ENCODE measurements around the gene VIP. TPM values are rescaled to one million over a fixed set of nuclear protein-coding genes. Genes with fewer than 3 reads are reported as not detected.

Gene VIP
- total and polyA plus RNA-seq, 8 donors: 0.87 to 30.9 (median 13.4) TPM; not detected in 1

- intact Hi-C loops (cut with DNase I; ENCODE audit: low total_unique reads): no loop called here
- H3K36me3 ChIP-seq: no peaks in the 10 kb centered on the region
- H3K4me1 ChIP-seq: no peaks in the 10 kb centered on the region
- no peaks in the 10 kb centered on the region for H3K9me3 ChIP-seq
- no peaks in the 10 kb centered on the region for H3K27me3 ChIP-seq
- no peak for DNase-seq
- H3K27ac ChIP-seq: no peak overlapping the region
- TF ChIP-seq EP300 (IDR thresholded peaks at IDR 0.05): no peak
- no peak overlapping the region for H3K4me3 ChIP-seq
Measured at GRCh38 chr6:152794696-152795095, 44.1 kb downstream of the VIP start.

GRCh38 chr6:152804150-152804549, 53.6 kb downstream of the VIP start:
- TF ChIP-seq CTCF (IDR thresholded peaks at IDR 0.05): no peak
- no peak for TF ChIP-seq EP300 (IDR thresholded peaks at IDR 0.05)
- TF ChIP-seq POLR2AphosphoS5 (IDR thresholded peaks at IDR 0.05): no peak
- TF ChIP-seq POLR2A (IDR thresholded peaks at IDR 0.05): no peak

More at GRCh38 chr6:152804150-152804549, 53.6 kb downstream of the VIP start:
- no peak for DNase-seq
- H3K4me1 ChIP-seq: no peaks in the 10 kb centered on the region
- H3K27ac ChIP-seq: no peak overlapping the region
- H3K4me3 ChIP-seq: no peak overlapping the region
- peaks cover 0 to 7% (median 3%) of the 10 kb centered on the region in 4 donors for H3K9me3 ChIP-seq
- H3K36me3 ChIP-seq: no peaks in the 10 kb centered on the region
- intact Hi-C loops (cut with DNase I; ENCODE audit: low total_unique reads): no loop called here
- no peaks in the 10 kb centered on the region for H3K27me3 ChIP-seq

Other genes with a start within 250 kb of the VIP start
- gene SYNE1, start 113.4 kb upstream of the VIP start, total RNA-seq: 100 to 1,000 TPM in 4 of 5 donors, 10 to 100 TPM in 1; 77.2 to 279 (median 167) TPM
- gene SYNE1, start 113.4 kb upstream of the VIP start, polyA plus RNA-seq: 10 to 100 TPM; 12.8 to 13.6 (median 13.5) TPM
- 10 to 100 TPM in 1 of 5 donors, 1 to 10 TPM in 3, under 1 TPM in 1; 0.29 to 18.5 (median 4.5) TPM for gene MYCT1, start 52.9 kb upstream of the VIP start, total RNA-seq
- 1 to 10 TPM; 1.1 to 3.1 (median 2.1) TPM for gene MYCT1, start 52.9 kb upstream of the VIP start, polyA plus RNA-seq
- gene FBXO5, start 232.2 kb downstream of the VIP start, total RNA-seq: 1 to 10 TPM in 4 of 5 donors, not detected in 1; 3.0 to 9.4 (median 7.8) TPM
- 1 to 10 TPM; 2.2 to 4.9 (median 4.0) TPM for gene FBXO5, start 232.2 kb downstream of the VIP start, polyA plus RNA-seq